ENCODE data around the gene CERS6.

CERS6 gene

DNA sequence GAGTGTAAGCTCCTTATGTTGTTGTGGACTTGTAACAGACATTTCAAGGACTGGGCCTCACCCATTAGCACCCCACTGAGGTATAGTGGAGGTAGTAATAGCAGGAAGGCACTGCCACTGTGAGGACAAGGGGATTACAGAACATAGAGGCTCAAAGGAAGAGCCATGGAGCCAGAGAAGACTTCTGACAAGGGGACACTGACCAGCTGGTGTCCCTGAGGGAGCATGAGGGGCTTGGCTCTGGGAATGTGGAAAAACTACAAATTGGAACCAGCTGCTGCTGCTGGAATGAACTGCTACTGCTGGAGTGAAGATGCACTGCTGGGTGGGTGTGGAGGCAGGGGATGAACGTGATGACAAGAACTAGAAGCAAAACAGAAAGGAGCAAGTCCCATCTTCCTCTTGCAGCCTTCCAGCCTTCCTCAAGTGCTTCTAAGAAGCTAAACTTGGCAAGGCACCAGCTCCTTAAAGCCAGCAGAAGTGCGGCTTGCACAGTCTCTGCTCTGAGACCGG lies 179.0 kb downstream of the CERS6 start:
- CTCF ChIA-PET = no interaction called here
- no peak for DNase-seq (ENCODE audit: extremely low spot score)
- TF ChIP-seq FOXA1 (IDR thresholded peaks at IDR 0.05) (no peak), L3MBTL2 (conservative IDR thresholded peaks at IDR 0.05) (no peak), FOXM1 (IDR thresholded peaks at IDR 0.05; ENCODE audit: borderline replicate concordance) (no peak), SP1 (IDR thresholded peaks at IDR 0.05) (no peak), HDGF (IDR thresholded peaks at IDR 0.05; ENCODE audit: borderline replicate concordance) (no peak), ELF4 (IDR thresholded peaks at IDR 0.05) (no peak), FOXK2 (IDR thresholded peaks at IDR 0.05) (no peak), PKNOX1 (IDR thresholded peaks at IDR 0.05) (no peak), TARDBP (IDR thresholded peaks at IDR 0.05) (no peak), SUZ12 (IDR thresholded peaks at IDR 0.05) (no peak), ZNF384 (IDR thresholded peaks at IDR 0.05) (no peak)
- POLR2A ChIA-PET = no interaction called here

- TF ChIP-seq CTBP1 (IDR thresholded peaks at IDR 0.05; ENCODE audit: borderline replicate concordance) (no peak), FOXM1 (IDR thresholded peaks at IDR 0.05; ENCODE audit: borderline replicate concordance) (no peak), LEF1 (IDR thresholded peaks at IDR 0.05; ENCODE audit: borderline replicate concordance) (no peak), SUZ12 (IDR thresholded peaks at IDR 0.05) (no peak), TARDBP (IDR thresholded peaks at IDR 0.05) (no peak), FOXK2 (IDR thresholded peaks at IDR 0.05) (no peak), HDGF (IDR thresholded peaks at IDR 0.05; ENCODE audit: borderline replicate concordance) (no peak), BHLHE40 (IDR thresholded peaks at IDR 0.05; ENCODE audit: borderline replicate concordance) (no peak), ELF4 (IDR thresholded peaks at IDR 0.05) (no peak), PKNOX1 (IDR thresholded peaks at IDR 0.05) (no peak), NFRKB (IDR thresholded peaks at IDR 0.05) (no peak), FOXA1 (IDR thresholded peaks at IDR 0.05) (no peak)
- CTCF ChIA-PET = interaction anchor here (0.6 to 1.3 kb wide), 3 partner anchors 11 to 53 kb away, joined by 4 read pairs; no protein-coding TSS in a partner anchor
- DNase-seq (ENCODE audit: extremely low spot score) = no peak
- POLR2A ChIA-PET = no interaction called here
Measured at GRCh38 chr2:168639018-168639417, 182.9 kb downstream of the CERS6 start.

- POLR2A ChIA-PET = no interaction called here
- no peak for DNase-seq (ENCODE audit: extremely low spot score)
- CTCF ChIA-PET = interaction anchor here (0.6 to 1.3 kb wide), 4 partner anchors 12 to 113 kb away, joined by 4 to 5 read pairs (median 4); no protein-coding TSS in a partner anchor
- TF ChIP-seq FOXA1 (IDR thresholded peaks at IDR 0.05) (no peak), TARDBP (IDR thresholded peaks at IDR 0.05) (no peak)
Measured at GRCh38 chr2:168639441-168639898, 183.4 kb downstream of the CERS6 start.

DNA sequence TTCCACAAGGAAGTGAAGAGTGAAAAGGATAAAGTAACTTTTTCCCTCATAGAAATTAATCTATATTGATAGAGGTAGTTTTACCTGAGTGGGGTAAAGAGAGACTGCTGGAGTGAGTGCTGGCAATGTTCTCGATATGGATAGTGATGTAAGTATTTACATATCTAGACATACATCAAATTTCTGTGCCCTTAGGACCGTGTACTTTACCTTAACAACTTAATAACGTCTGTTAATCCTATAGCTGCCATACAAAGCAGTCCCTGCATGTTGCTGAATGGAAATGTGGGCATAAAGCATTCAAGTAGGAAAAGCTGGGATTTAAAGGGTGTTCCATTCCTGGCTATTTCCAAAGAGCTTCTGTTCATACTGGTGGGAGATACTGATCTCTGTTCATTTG lies 184.0 kb downstream of the CERS6 start:
- no peak for TF ChIP-seq FOXA1 (IDR thresholded peaks at IDR 0.05)
- no peak for TF ChIP-seq L3MBTL2 (conservative IDR thresholded peaks at IDR 0.05)
- no peak for TF ChIP-seq SP1 (IDR thresholded peaks at IDR 0.05)
- no peak for TF ChIP-seq SUZ12 (IDR thresholded peaks at IDR 0.05)
- TF ChIP-seq TARDBP (IDR thresholded peaks at IDR 0.05) = no peak
- TF ChIP-seq BHLHE40 (IDR thresholded peaks at IDR 0.05; ENCODE audit: borderline replicate concordance) = no peak
- TF ChIP-seq NFRKB (IDR thresholded peaks at IDR 0.05) = no peak
- TF ChIP-seq LEF1 (IDR thresholded peaks at IDR 0.05; ENCODE audit: borderline replicate concordance) = no peak
- TF ChIP-seq FOXK2 (IDR thresholded peaks at IDR 0.05) = no peak
- no peak for TF ChIP-seq HDGF (IDR thresholded peaks at IDR 0.05; ENCODE audit: borderline replicate concordance)
- CTCF ChIA-PET = interaction anchor here (0.6 kb wide), 1 partner anchor 114 kb away, joined by 5 read pairs; no protein-coding TSS in a partner anchor
- no peak for DNase-seq (ENCODE audit: extremely low spot score)
- POLR2A ChIA-PET = no interaction called here

GRCh38 chr2:168641636-168642035 lies 185.6 kb downstream of the CERS6 start:
- no peak for DNase-seq (ENCODE audit: extremely low spot score)
- no peak for TF ChIP-seq ARNT (IDR thresholded peaks at IDR 0.05)
- ChIA-PET CTCF (no interaction called here), POLR2A (no interaction called here)

- ChIA-PET CTCF (no interaction called here), POLR2A (no interaction called here)
- DNase-seq (ENCODE audit: extremely low spot score) = no peak
- TF ChIP-seq FOXA1 (IDR thresholded peaks at IDR 0.05) = no peak
- TF ChIP-seq ZNF384 (IDR thresholded peaks at IDR 0.05) = no peak
- no peak for TF ChIP-seq BHLHE40 (IDR thresholded peaks at IDR 0.05; ENCODE audit: borderline replicate concordance)
- TF ChIP-seq SUZ12 (IDR thresholded peaks at IDR 0.05) = no peak
Measured at GRCh38 chr2:168642873-168643272, 186.8 kb downstream of the CERS6 start.

- CTCF ChIA-PET = no interaction called here
- no peak for DNase-seq (ENCODE audit: extremely low spot score)
- TF ChIP-seq NFRKB (IDR thresholded peaks at IDR 0.05) (no peak), ZNF384 (IDR thresholded peaks at IDR 0.05) (no peak), ARNT (IDR thresholded peaks at IDR 0.05) (no peak), BHLHE40 (IDR thresholded peaks at IDR 0.05; ENCODE audit: borderline replicate concordance) (no peak), SUZ12 (IDR thresholded peaks at IDR 0.05) (no peak), FOXM1 (IDR thresholded peaks at IDR 0.05; ENCODE audit: borderline replicate concordance) (no peak), FOXK2 (IDR thresholded peaks at IDR 0.05) (no peak), PKNOX1 (IDR thresholded peaks at IDR 0.05) (no peak)
- POLR2A ChIA-PET = no interaction called here
Measured at GRCh38 chr2:168643979-168644378, 187.9 kb downstream of the CERS6 start.

Data from HEK293T (cell line).